HG03039 (cell line): ENCODE results near the gene GATA2.

Experiments
- ATAC-seq: cut with Tn5 transposase; IDR thresholded peaks from one replicate; pipeline ENCODE4 v1.9.1; 2021; ENCODE audit warnings: mild to moderate bottlenecking, moderate library complexity; ENCODE audit not compliant: unreplicated experiment

Gene GATA2

GRCh38 chr3:128502712-128503111, 9.7 kb upstream of the GATA2 start:
- no peak for ATAC-seq

GRCh38 chr3:128501431-128501830, 8.4 kb upstream of the GATA2 start:
- no peak for ATAC-seq

- no peak for ATAC-seq
Observed at GRCh38 chr3:128500556-128500955, 7.6 kb upstream of the GATA2 start.

- no peak for ATAC-seq
Observed at GRCh38 chr3:128499724-128500275, 6.8 kb upstream of the GATA2 start.

- ATAC-seq, result no peak
Observed at GRCh38 chr3:128498901-128499530, 6.0 kb upstream of the GATA2 start.

- no peak for ATAC-seq
Observed at GRCh38 chr3:128498127-128498626, 5.2 kb upstream of the GATA2 start.

- ATAC-seq, result no peak
Observed at GRCh38 chr3:128497305-128498126, 4.5 kb upstream of the GATA2 start.

GRCh38 chr3:128496602-128497304, 3.8 kb upstream of the GATA2 start:
- no peak for ATAC-seq

GRCh38 chr3:128496019-128496601, 3.1 kb upstream of the GATA2 start:
- ATAC-seq, result no peak

- no peak for ATAC-seq
Observed at GRCh38 chr3:128495435-128495970, 2.5 kb upstream of the GATA2 start.

- no peak for ATAC-seq
Observed at GRCh38 chr3:128494367-128494650, 1.3 kb upstream of the GATA2 start.

GRCh38 chr3:128493570-128494366, 767 bp upstream of the GATA2 start:
- ATAC-seq, result no peak

- ATAC-seq, result no peak
Observed at GRCh38 chr3:128491941-128492670, 895 bp downstream of the GATA2 start.

- no peak for ATAC-seq
Observed at GRCh38 chr3:128491691-128491940, 1.4 kb downstream of the GATA2 start.

GRCh38 chr3:128490915-128491690, 1.9 kb downstream of the GATA2 start:
- no peak for ATAC-seq

GRCh38 chr3:128490650-128490914, 2.4 kb downstream of the GATA2 start:
- no peak for ATAC-seq

- ATAC-seq, result no peak
Observed at GRCh38 chr3:128489927-128490649, 2.9 kb downstream of the GATA2 start.

- ATAC-seq, result no peak
Observed at GRCh38 chr3:128489674-128489926, 3.4 kb downstream of the GATA2 start.
